T47D (cell line): ENCODE data around the gene GDF2.

Source experiments
- DNase-seq, 2 experiments: peaks; one replicate each; pipeline versions ENCODE4 v3.0.0 to v3.0.0-alpha.2; 2011 to 2012; ENCODE audit warnings: low read depth in 1 of 2, low spot score in 1 of 2
- JUND ChIP-seq: IDR thresholded peaks from 2 replicates; pipeline ENCODE4 v1.6.1; 2012; ENCODE audit warnings: low read depth
- in situ Hi-C: cut with HindIII; loops from 2 replicates; pipeline ENCODE4 v1.10.0; 2016; ENCODE audit warnings: low sequenced_read_pairs, low pct_unique_long_range_greater_than_20kb

The GDF2 gene

GRCh38 chr10:47366731-47367460 lies 44.6 kb downstream of the GDF2 start:
- in situ Hi-C loops = no loop called here
- no peak for TF ChIP-seq JUND
- no peak for DNase-seq

DNA sequence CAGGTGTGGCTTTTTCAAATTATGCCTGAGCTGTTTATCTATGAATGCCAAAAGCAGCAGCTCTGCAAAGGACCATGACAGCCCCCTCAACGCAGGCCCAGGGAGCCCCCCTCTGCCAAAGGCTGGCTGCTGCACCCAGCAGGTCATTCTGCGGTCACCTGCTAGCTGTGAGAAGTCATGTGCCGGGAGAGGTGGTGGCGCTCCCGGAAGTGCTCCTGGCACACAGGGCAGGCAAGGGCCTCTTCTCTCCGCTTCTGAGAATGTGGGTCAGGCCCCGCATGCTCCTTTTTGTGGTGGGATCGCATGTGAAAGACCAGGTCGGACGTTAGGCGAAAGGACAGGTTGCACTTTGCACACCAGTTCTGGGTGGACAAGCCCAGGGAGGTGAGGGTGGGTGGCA lies 45.4 kb downstream of the GDF2 start:
- in situ Hi-C loops = no loop called here
- no peak for TF ChIP-seq JUND
- DNase-seq = no peak

DNA sequence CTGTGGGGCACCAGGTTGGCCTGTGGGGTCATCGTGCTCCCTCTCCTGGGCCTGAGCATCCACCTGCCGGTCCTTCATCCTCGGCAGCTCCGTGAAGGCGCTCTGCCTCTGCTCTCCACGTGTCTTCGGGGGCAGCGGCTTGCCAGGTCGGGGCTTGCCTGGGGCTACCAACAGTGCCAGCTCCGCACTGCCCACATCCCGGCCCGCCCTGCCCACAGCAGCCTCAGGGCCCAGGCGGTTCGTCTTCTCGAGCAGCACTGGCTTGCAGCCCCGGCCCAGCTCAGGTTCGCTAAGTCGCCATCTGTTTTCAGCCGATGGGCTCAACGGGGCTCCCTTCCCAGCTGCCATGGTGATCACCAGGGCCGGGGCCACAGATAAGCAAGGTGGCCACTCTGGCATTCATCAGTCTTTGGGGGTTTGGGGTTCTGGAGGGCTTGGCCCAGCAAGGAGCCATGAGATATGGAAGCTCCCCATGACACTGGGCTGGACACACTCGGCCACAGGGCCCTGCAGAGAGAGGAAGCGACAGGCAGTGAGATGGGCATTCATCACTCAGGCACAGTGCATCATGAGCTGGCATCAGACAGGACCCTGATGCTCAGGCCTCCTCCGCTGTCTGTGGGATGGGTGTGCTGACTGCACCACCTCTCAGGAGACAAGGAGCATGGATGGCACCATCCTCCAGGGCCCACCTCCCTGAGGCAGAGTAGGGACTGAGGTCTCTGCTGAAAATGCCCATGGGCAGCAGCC lies 46.4 kb downstream of the GDF2 start:
- in situ Hi-C loops = no loop called here
- TF ChIP-seq JUND = no peak
- DNase-seq = no peak

GRCh38 chr10:47369251-47369894 lies 47.1 kb downstream of the GDF2 start:
- in situ Hi-C loops = no loop called here

DNA sequence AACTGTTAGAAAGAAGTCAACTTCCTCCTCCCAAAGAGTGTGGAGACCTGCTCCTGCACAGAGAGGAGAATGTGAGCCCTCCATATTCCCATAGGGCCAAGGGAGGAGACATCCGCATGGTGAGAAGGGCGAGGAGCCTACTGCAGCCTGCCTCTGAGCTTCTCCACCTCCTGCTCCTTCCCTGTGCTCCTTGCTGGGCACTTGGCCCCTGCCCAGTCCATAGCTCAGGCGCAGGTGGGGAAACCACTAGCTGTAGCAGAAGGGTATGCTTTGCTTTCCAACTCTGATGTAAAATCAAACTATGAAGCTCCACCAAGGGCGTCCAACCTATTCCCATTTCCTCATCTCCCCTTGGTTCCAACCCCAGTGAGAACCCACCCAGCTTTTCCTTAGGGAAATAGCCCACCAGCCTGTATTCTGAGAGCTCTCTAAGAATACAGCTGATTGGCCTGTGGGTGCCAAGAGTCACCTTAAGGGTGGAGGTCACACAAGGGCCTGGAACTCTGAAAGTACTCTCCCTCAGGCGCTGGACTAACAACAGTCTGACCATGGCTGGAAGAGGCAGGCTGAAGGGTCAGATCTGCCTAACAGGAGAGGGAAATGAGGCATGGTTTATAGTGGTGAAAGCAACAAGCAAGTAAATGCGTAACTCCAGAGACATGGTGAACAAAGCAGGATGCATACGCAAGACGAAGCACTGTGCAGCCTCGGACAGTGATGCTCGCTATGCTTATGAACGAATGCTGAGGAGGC lies 47.9 kb downstream of the GDF2 start:
- no peak for DNase-seq
- in situ Hi-C loops = no loop called here
- TF ChIP-seq JUND = no peak

More at GRCh38 chr10:47369251-47369894, 47.1 kb downstream of the GDF2 start:
- DNase-seq = no peak
- TF ChIP-seq JUND = no peak

GRCh38 chr10:47370878-47371277 lies 48.6 kb downstream of the GDF2 start:
- in situ Hi-C loops = no loop called here
- no peak for TF ChIP-seq JUND
- no peak for DNase-seq

- DNase-seq = no peak
- no peak for TF ChIP-seq JUND
- in situ Hi-C loops = no loop called here
These were observed 49.6 kb downstream of the GDF2 start for GRCh38 chr10:47371629-47372485.

DNA sequence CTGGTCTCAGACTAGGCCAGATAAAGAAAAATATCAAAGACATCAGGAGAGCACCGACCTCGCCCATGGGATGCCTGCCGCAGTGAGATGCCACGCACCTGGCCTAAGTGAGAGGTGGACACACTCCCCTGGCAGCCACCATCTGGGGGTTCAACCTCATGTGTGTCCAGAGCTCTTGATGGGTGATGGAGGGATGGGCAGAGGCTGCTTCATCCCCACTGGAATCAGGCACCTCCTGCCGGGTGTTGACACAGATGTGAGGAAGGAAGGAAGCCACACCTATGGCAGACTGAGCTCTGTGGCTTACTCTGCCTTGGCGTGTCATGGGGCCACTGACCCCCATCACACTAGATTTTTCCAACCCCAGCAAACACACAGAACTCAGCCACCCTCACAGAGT lies 50.5 kb downstream of the GDF2 start:
- TF ChIP-seq JUND = no peak
- in situ Hi-C loops = no loop called here
- DNase-seq = no peak

- in situ Hi-C loops = no loop called here
- no peak for TF ChIP-seq JUND
- DNase-seq = no peak
These were observed 52.6 kb downstream of the GDF2 start for GRCh38 chr10:47374611-47375536.

- no peak for TF ChIP-seq JUND
- no peak for DNase-seq
- in situ Hi-C loops = no loop called here
These were observed 54.4 kb downstream of the GDF2 start for GRCh38 chr10:47376522-47377220.
